ENCODE data around the gene PLPP1.
"Not testable (repeated sequence)": the region's sequence is repeated elsewhere in the genome, so short reads cannot be mapped to it uniquely, and the experiment has no call there.

PLPP1 gene

DNA sequence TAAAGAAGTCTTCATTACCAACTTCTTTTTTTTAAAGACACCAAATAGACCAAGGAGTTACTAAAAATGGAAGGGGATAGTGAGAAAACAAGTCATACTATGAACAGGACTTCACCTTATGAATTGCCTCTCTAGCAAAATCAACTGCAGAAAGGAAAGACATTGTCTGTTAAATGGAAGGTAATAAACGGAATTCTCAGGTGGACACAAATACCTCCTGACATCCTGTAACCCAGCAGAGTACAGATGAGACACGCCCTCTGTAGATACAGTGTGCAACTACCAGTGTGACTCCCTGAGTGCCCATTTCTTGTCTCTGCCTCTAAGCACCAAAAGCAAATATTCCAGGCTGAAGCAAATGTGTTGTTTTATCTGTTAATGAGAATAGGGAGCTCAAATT lies 12.2 kb upstream of the PLPP1 start:
- no peak for DNase-seq (ENCODE audit: low spot score)

GRCh38 chr5:55544341-55544740 lies 9.6 kb upstream of the PLPP1 start:
- no peak for DNase-seq (ENCODE audit: low spot score)

GRCh38 chr5:55541056-55541635 lies 6.4 kb upstream of the PLPP1 start:
- DNase-seq (ENCODE audit: low spot score): no peak

DNA sequence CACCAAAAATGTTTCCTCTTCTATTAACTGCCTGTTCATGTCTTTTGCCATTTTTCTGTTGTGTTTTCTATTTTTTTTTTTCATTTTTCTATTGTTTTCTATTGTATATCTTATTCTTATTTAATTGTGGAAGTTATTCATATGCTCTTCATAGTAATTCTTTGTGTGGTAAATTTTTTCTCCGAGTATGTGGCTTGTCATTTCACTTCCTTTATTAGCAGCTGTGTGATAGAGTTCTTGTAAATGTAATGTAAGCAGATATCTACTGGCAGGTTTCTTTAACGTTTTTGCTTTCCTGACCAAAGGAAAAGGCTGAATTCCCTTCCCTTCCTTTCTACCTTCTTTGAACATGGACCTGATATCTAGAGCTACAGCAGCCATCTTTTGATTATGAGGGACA lies 5.8 kb upstream of the PLPP1 start:
- DNase-seq (ENCODE audit: low spot score): no peak

DNA sequence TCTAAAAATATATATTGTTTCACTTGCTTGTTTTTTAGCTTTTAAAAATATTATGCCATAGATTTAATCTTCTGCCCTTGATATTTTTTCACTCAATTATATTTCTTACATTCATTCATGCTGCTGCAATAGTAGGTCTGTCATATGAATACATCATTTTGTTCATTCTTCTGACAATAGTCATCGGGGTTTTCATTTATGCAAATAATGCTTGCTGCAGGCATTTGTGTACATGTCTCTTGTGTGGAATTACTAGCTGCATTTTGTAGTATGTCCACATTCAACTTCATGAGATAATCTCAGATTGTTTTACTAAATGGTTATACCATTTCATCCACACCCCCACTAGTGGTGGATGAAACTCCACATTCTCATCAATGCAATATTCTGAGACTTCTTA lies 5.3 kb upstream of the PLPP1 start:
- no peak for DNase-seq (ENCODE audit: low spot score)

DNA sequence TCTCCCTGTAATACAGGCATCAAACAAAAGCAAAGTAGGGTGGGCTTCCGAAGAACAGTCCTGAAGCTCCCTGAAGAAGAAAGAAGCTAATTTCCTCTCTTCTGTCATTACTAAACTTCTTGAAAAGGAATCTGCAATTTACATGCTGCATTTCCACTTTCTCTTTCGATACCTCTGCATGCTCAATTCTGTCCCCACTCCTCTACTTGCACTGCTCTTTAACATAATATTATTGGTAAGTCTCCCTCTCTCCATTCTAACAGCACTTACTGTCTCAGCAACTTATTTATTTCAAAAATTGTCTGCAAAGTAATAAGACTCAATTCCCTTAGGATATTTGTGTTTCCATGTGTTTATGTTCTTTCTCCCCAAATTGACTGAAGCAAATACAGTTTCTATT lies 3.9 kb upstream of the PLPP1 start:
- DNase-seq (ENCODE audit: low spot score): no peak

DNA sequence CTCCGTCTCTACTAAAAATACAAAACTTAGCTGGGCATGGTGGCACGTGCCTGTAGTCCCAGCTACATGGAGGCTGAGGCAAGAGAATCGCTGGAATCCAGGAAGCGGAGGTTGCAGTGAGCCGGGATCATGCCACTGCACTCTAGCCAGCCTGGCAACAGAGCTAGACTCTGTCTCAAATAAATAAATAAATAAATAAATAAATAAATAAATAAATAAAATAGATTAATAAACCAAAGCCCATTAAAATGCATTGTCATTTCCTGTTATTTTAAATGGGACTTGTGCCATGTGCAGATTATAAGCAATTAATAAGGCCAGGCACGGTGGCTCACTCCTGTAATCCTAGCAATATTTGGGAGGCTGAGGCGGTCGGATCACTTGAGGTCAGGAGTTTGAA lies 2.6 kb upstream of the PLPP1 start:
- not testable (repeated sequence) for DNase-seq (ENCODE audit: low spot score)

DNA sequence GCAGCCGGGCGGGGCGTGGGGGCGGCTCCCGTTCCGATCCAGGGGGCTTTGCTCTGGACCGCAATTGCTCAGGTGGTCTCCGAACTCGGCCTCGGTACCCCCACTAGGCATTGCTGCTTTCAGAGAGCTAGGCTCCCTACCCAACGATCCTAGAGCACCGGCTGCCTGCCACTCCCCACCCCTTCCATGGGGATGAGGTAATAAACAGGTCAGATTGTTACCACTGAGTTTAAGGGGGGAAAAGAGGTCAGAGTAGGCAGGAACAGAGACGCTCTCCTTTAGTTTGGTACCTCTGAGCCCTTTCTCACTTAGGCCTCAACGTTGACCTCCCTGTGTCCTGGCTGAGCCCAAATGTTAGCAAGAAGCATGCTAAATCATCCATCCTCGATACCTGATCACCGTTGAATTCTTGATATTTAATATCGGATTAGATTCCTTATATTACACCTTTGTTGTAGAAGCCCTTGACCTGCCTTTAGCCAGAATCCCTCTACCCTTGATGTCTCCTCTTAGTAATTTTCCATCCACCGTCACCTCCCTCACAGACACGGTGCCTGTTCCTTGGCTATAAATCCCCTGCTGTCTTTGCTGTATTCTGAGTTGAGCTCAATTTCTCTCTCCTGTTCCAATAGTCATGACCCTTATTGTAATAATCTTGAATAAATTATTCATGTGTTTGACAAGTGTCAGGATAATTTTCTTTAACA lies 588 bp upstream of the PLPP1 start:
- DNase-seq (ENCODE audit: low spot score): no peak

GRCh38 chr5:55533521-55534435 lies 986 bp downstream of the PLPP1 start:
- DNase-seq (ENCODE audit: low spot score): peak; percentile 64

DNA sequence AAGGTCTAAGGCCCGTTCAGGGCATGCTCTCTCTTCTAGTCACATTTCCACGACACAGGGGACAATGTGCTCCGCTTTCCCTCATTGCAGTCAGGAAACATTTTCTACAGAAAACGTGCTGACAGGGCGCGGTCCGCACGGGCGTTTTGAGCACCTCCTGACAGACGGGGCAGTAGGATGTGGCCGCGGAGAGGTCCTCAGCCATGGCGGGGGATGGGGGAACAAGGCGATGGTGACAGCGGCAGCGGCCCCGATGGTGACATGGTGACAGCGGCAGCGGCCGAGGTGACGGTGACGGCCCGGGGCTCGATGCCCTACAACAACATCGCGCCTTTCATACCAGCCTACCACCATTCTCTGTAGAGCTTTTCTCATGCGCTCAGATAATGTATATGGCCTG lies 4.1 kb downstream of the PLPP1 start:
- DNase-seq (ENCODE audit: low spot score): no peak

GRCh38 chr5:55524816-55525215 lies 9.9 kb downstream of the PLPP1 start:
- no peak for DNase-seq (ENCODE audit: low spot score)

DNA sequence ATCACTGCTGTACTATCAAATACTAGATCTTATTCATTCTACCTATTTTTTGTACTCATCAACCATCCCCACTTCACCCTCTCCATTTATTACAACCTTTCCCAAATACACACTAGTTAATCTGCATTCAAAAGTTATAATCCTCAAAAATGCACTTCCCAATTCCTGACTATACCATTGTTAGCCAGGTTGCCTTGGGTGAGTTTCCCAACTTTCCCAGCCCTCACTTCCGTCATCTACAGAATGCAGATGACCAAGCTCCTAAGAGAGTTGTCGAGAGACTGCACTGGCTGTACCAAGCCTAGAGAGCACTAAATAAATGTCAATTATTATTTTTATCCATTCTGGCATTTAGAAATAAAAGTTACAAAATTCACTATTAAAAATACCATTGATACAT lies 11.5 kb downstream of the PLPP1 start:
- DNase-seq (ENCODE audit: low spot score): no peak

DNA sequence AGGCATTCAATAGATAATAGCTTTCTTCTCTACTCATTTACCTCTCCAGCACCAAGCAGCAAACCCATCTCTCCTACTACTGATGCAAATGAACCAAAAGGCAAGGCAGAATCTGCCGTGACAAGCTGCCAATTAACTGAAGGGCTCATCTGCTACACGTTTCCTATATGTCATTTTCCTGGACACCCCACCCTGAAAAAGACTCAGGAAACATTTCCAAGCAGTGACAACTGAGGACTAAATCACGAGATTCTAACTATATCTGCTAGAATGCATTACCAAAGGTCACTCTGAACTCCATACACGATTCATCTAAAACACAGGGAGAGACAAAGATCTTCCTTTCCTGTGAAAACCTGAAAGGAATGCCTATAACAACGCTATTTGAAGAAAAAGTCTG lies 12.9 kb downstream of the PLPP1 start:
- DNase-seq (ENCODE audit: low spot score): no peak

GRCh38 chr5:55520117-55520839 lies 14.5 kb downstream of the PLPP1 start:
- DNase-seq (ENCODE audit: low spot score): no peak

DNA sequence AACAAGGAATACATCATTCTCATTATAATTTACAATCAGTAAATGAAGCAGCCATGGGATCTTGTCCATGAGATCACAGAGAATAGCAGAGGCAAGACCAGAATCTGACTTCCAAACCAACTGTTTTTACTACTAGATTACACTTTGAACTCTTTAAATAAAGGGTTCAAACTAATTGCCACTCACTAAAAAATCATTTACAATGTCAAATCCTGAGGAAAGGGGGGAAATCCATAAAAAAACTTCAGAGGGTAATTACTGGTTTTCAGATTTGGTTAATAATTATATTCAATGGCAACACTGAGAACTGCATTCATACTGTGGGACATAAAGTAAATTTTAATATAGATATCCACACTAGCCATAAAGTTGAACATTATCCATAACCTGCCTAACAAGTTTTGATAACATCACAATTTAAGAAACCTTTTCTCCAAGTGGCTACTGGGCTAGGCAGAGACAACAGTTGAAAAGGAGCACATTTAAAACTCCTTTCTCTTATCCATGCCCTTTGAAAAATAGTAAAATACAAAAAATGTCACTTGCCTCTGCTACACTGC lies 15.9 kb downstream of the PLPP1 start:
- no peak for DNase-seq (ENCODE audit: low spot score)

GRCh38 chr5:55517804-55518203 lies 17.0 kb downstream of the PLPP1 start:
- DNase-seq (ENCODE audit: low spot score): no peak

- no peak for DNase-seq (ENCODE audit: low spot score)
Measured at GRCh38 chr5:55511010-55511409, 23.8 kb downstream of the PLPP1 start.

- DNase-seq (ENCODE audit: low spot score): no peak
Measured at GRCh38 chr5:55510523-55510880, 24.3 kb downstream of the PLPP1 start.

DNA sequence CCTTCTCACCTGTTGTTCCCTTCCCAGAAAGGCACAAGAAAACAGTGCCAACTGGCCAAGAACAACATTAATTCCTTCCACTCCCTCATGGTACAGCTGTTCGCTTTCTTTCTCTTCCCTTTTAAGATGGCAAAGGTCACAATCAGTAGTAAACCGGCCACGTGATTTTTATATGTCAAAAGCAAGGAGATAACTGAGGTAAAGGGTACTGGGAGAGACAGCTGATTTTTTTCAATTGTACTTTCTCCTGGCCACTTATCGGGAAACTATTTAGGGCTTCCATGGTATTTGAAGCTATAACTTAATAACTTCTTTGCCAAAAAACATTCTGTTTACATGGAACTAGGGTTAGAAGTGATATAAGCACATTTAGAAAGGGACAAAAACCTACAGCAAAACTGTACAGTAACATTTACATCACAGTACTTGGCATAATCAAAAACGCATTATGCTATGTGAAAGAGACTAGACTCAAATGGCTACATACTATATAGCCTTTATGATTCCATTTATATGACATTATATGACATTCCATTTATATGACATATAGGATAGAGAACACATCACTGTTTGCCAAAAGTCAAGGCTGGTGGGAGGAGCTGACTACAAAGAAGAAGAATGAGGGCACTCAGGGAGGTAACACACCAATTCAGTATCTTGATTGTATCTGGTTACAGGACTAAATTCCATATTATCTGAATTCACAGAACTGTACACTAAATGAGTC lies 24.8 kb downstream of the PLPP1 start:
- DNase-seq (ENCODE audit: low spot score): no peak

- DNase-seq (ENCODE audit: low spot score): no peak
Measured at GRCh38 chr5:55509097-55509496, 25.7 kb downstream of the PLPP1 start.

- DNase-seq (ENCODE audit: low spot score): no peak
Measured at GRCh38 chr5:55507574-55507973, 27.2 kb downstream of the PLPP1 start.
